Psoas muscle (tissue), 8 donors: Measurements from ENCODE around the gene UBE3B. TPM values are rescaled to one million over a fixed set of nuclear protein-coding genes. Genes with fewer than 3 reads are reported as not detected.

Experiments
- ATAC-seq, 4 donors: fragments of 200-7000 bp; cut with Tn5 transposase; one replicate each; pipeline ENCODE4 v1.9.1; 2020; ENCODE audit warnings: moderate library complexity in 3 of 4, mild to moderate bottlenecking in 2 of 4
- DNase-seq, 2 donors: peaks; one replicate each; pipeline ENCODE4 v3.0.0-alpha.2; 2020
- H3K27ac ChIP-seq: fragments of 200-600 bp; one replicate; pipeline ENCODE4 v1.8.0; 2022
- H3K27me3 ChIP-seq, 3 donors: fragments of 200-600 bp in 1 of 3; one replicate each; pipeline versions ENCODE4 v1.6.1 to v1.8.0; 2013 to 2022; ENCODE audit warnings: low read length in 2 of 3, mild to moderate bottlenecking in 2 of 3, moderate library complexity in 1 of 3; ENCODE audit not compliant: insufficient read depth in 3 of 3
- H3K36me3 ChIP-seq, 2 donors: fragments of 200-600 bp in 1 of 2; one replicate each; pipeline versions ENCODE4 v1.6.1 to v1.8.0; 2013 to 2022; ENCODE audit warnings: low read depth in 1 of 2, mild to moderate bottlenecking in 1 of 2, moderate library complexity in 1 of 2; ENCODE audit not compliant: insufficient read depth in 1 of 2
- H3K4me1 ChIP-seq: fragments of 200-600 bp; one replicate; pipeline ENCODE4 v1.8.0; 2022
- H3K4me3 ChIP-seq: fragments of 200-600 bp; one replicate; pipeline ENCODE4 v1.8.0; 2022; ENCODE audit warnings: mild to moderate bottlenecking
- H3K9me3 ChIP-seq: fragments of 200-600 bp; one replicate; pipeline ENCODE4 v1.8.0; 2022
- WGBS, 3 donors: extraction: QIAGEN DNeasy Blood & Tissue Kit; methylation state at CpG; one replicate each; pipeline versions ENCODE4 v1.1.6 to v1.1.7; 2013; 5-methylcytosine and 5-hydroxymethylcytosine counted together
- intact Hi-C, 2 donors: fragments of 100-400 bp; cut with DNase I; formaldehyde crosslinking; loops; one replicate each; pipeline versions ENCODE4 v1.11.0 to v1.14.2; 2022
- polyA plus RNA-seq, 3 donors: library from polyadenylated mRNA; stranded (reverse); fragments of 200-250 nt; gene quantifications; one replicate each; pipeline ENCODE4 v1.2.3, GENCODE V29; 2013
- total RNA-seq, 4 donors: library from RNA; stranded (reverse); fragmentation: NEBNext Ultra II Directional in 2 of 4; extraction: Animal tissue kit (Norgen Biotek cat#: 25700) in 2 of 4; gene quantifications; one replicate each; pipeline versions ENCODE4 v1.2.1 to v1.2.4, GENCODE V29; 2021 to 2023
- TF ChIP-seq, protein P1 (sequence below): fragments of 200-600 bp; IDR thresholded peaks from one replicate; pipeline ENCODE4 v1.8.0; 2022; ENCODE audit warnings: antibody characterized with exemption
- donor health status: healthy with polysubstance abuse.
- donor health status: DM: no; HTN: no; CAD: no; lungs with moderate emphysema.
- donor health status: Bipolar disorder and iron deficiency.
- donor health status: healthy.
- donor health status: DM: yes; HTN: yes; CAD: no.
- donor health status: DM: no; HTN: no; CAD: no.
- donor health status: DM: no; HTN: no; CAD: no.
- donor health status: DM: yes; HTN: yes; CAD: no.

Gene UBE3B
- total and polyA plus RNA-seq, 7 donors = 13.5 to 50.8 (median 42.6) TPM

DNA sequence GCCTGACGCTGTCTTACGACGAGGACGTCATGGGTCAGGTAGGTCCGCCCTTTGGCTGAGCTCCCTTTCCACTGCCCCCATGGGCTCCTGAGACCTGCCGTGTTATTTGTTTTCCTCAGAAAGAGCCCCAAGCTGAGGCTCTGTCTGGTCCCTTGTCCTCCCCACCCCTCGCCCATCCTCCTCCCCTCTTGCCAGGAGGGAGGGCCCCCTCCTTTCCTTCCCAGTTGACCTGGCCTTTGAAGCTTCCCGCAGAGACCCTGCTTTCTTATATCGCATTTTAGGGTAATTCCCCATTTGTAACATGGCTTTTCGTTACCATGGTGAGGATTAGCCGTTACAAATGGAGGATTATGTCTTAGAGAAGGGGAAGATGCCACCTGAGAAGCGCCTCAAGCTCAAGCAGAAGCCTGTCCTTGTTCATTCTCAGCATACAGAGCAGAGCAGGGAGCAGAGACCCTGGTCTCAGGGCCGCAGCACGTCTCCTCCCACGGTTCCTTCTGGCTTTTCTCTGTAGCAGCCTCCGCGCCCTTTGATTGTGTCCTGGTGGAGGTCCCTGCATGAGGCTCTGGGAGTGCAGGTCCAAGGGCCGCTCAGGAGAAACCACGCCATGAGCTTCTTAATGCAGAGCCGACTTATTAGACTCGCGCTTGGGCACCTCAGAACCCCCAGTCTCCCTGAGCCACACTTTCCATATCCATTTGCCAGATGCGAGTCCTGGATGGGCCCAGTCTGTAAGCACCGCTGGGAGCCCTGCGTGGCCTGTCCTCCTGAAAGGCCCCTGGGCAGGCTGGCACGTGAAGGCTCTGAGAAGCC, 47.2 kb downstream of the UBE3B start:
- H3K36me3 ChIP-seq = peaks cover 0 to 99% of the 10 kb centered on the region in 2 donors
- DNase-seq (no peak), ATAC-seq (no peak)
- no peaks in the 10 kb centered on the region for H3K27me3 ChIP-seq
- 81 to 87% (median 85%) methylated on average over 26 of the region's 26 CpGs for WGBS, 3 donors
- TF ChIP-seq, protein P1, sequence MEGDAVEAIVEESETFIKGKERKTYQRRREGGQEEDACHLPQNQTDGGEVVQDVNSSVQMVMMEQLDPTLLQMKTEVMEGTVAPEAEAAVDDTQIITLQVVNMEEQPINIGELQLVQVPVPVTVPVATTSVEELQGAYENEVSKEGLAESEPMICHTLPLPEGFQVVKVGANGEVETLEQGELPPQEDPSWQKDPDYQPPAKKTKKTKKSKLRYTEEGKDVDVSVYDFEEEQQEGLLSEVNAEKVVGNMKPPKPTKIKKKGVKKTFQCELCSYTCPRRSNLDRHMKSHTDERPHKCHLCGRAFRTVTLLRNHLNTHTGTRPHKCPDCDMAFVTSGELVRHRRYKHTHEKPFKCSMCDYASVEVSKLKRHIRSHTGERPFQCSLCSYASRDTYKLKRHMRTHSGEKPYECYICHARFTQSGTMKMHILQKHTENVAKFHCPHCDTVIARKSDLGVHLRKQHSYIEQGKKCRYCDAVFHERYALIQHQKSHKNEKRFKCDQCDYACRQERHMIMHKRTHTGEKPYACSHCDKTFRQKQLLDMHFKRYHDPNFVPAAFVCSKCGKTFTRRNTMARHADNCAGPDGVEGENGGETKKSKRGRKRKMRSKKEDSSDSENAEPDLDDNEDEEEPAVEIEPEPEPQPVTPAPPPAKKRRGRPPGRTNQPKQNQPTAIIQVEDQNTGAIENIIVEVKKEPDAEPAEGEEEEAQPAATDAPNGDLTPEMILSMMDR = no peak
- no peak overlapping the region for H3K4me3 ChIP-seq
- no peaks in the 10 kb centered on the region for H3K9me3 ChIP-seq
- intact Hi-C loops = loop anchor here in 1 of 2 donors (5.0 kb wide), 1 partner anchor 73 kb away; no protein-coding TSS in a partner anchor
- no peaks in the 10 kb centered on the region for H3K4me1 ChIP-seq
- H3K27ac ChIP-seq = no peak overlapping the region

DNA sequence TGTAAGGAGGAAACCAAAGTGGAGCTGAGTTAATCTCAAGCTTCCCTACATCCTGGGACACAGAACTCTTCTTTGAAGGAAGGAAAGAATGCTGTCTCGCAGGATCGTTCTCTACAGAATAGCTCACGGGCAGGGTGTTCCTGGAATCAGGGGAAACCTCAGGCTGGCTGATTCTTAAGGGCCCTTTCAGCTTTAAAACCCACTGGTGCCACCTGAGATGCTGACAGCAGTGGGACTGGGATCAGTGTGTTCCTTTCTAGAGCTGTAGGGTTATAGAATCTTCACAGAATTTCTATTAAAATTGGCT, 47.8 kb downstream of the UBE3B start:
- H3K4me1 ChIP-seq = no peaks in the 10 kb centered on the region
- peaks cover 0 to 99% of the 10 kb centered on the region in 2 donors for H3K36me3 ChIP-seq
- DNase-seq (no peak), ATAC-seq (no peak)
- no peaks in the 10 kb centered on the region for H3K9me3 ChIP-seq
- WGBS, 3 donors = 90 to 94% (median 92%) methylated on average over 3 of the region's 3 CpGs
- H3K27ac ChIP-seq = no peak overlapping the region
- no peak overlapping the region for H3K4me3 ChIP-seq
- no peaks in the 10 kb centered on the region for H3K27me3 ChIP-seq
- TF ChIP-seq, protein P1 = no peak
- intact Hi-C loops = no loop called here

DNA sequence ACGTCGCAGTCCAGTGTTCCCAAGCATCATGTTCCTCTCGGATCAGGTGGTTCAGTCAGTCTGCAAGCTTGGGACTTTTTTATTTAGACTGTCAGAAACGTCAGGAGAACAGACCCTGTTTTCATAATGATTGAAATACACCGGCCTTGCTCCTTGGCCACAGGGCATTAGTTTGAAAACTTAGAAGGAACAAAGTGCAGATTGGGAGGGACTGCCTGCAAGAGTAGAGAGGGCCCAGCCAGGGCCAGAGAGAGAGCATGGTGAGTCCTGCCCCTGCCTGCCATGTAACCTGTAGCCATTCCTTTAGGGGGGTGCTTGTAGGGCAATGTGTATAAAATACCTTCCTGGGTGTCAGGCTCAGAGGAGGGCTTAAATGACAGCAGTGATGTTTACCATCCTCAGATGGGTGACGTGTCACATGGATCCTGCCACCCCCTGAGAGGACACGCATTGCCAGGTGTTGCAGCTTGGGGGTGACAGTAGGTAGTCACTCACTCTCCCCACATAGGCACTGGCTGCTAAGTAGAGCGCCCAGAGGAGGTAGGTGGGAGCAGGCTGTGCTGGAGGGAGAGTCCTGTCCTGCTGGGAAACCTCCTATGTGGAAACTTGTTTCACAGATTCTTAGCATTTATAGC, 50.2 kb downstream of the UBE3B start:
- no peaks in the 10 kb centered on the region for H3K9me3 ChIP-seq
- 58 to 79% (median 75%) methylated on average over 8 of the region's 8 CpGs for WGBS, 3 donors
- H3K36me3 ChIP-seq = peaks cover 5 to 98% of the 10 kb centered on the region in 2 donors
- no peak for ATAC-seq
- no peak for DNase-seq
- intact Hi-C loops = no loop called here
- TF ChIP-seq, protein P1 = no peak
- no peaks in the 10 kb centered on the region for H3K4me1 ChIP-seq
- H3K27ac ChIP-seq = no peak overlapping the region
- no peak overlapping the region for H3K4me3 ChIP-seq
- H3K27me3 ChIP-seq = no peaks in the 10 kb centered on the region

DNA sequence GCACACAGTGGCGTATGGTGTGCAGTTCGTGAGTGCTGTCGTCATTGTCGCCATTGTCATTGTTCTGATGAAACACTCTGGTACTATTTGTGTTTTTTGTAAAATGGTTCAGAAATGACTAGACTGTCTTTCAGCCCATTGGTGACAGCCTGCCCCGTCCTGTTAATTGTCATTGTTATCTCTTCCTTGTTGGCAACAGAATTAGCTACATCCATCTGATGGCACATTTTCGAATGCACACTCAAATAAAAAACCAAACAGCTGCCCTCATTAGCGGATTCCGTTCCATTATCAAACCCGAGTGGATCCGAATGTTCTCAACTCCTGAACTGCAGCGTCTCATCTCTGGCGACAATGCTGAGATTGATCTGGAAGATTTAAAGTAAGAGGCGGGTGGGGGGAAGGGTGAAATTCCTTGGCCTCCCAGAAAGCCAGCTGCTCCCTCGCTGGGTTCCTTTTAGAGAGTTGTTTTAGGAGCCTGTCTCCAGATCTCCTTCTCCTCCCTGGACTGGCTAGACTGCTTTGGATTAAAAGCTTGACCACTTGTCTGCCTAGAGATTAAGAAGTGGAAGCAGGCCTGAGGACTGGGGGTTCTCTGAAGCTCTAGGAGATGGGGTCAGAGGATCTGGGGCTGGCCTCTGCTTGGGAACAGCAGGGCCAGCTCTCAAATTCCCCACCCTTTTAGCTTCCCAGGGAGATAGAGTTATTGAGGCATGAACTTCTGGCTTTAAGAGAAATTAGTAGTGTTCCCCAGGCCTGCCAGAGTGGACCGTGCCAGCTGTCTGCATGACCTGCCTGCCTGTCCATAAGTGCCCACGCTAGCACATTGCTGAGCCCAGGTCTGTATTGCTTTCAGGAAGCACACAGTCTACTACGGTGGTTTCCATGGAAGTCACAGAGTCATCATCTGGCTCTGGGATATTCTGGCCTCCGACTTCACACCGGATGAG, 52.5 kb downstream of the UBE3B start:
- peaks cover 9 to 99% of the 10 kb centered on the region in 2 donors for H3K36me3 ChIP-seq
- no peaks in the 10 kb centered on the region for H3K27me3 ChIP-seq
- H3K9me3 ChIP-seq = no peaks in the 10 kb centered on the region
- ATAC-seq (no peak), DNase-seq (no peak)
- no peak overlapping the region for H3K27ac ChIP-seq
- H3K4me1 ChIP-seq = no peaks in the 10 kb centered on the region
- intact Hi-C loops = no loop called here
- 59 to 77% (median 69%) methylated on average over 19 of the region's 19 CpGs for WGBS, 3 donors
- no peak overlapping the region for H3K4me3 ChIP-seq
- TF ChIP-seq, protein P1 = no peak
